GM21360 (cell line): ENCODE results near the gene ARNT2.

Experiments used
- ATAC-seq: cut with Tn5 transposase; IDR thresholded peaks from one replicate; pipeline ENCODE4 v1.9.1; 2021; ENCODE audit warnings: mild to moderate bottlenecking, moderate library complexity; ENCODE audit not compliant: unreplicated experiment

The ARNT2 gene

GRCh38 chr15:80405970-80406369 is 1.8 kb downstream of the ARNT2 start:
- no peak for ATAC-seq

GRCh38 chr15:80411788-80412288 is 7.7 kb downstream of the ARNT2 start:
- ATAC-seq, result no peak

- ATAC-seq, result no peak
Measured at GRCh38 chr15:80414546-80415357, 10.6 kb downstream of the ARNT2 start.

GRCh38 chr15:80415358-80415670 is 11.1 kb downstream of the ARNT2 start:
- no peak for ATAC-seq

GRCh38 chr15:80416702-80417101 is 12.5 kb downstream of the ARNT2 start:
- ATAC-seq, result no peak

GRCh38 chr15:80418892-80419537 is 14.8 kb downstream of the ARNT2 start:
- ATAC-seq, result no peak

GRCh38 chr15:80419546-80419945 is 15.4 kb downstream of the ARNT2 start:
- ATAC-seq, result no peak

GRCh38 chr15:80420658-80421057 is 16.5 kb downstream of the ARNT2 start:
- ATAC-seq, result no peak

GRCh38 chr15:80423215-80423614 is 19.0 kb downstream of the ARNT2 start:
- no peak for ATAC-seq

GRCh38 chr15:80424381-80424780 is 20.2 kb downstream of the ARNT2 start:
- ATAC-seq, result no peak

GRCh38 chr15:80426316-80426715 is 22.1 kb downstream of the ARNT2 start:
- ATAC-seq, result no peak

GRCh38 chr15:80429964-80430363 is 25.8 kb downstream of the ARNT2 start:
- ATAC-seq, result no peak

GRCh38 chr15:80431635-80432344 is 27.6 kb downstream of the ARNT2 start:
- ATAC-seq, result no peak

- no peak for ATAC-seq
Measured at GRCh38 chr15:80432345-80432702, 28.1 kb downstream of the ARNT2 start.

- ATAC-seq, result no peak
Measured at GRCh38 chr15:80433836-80434235, 29.7 kb downstream of the ARNT2 start.

GRCh38 chr15:80434926-80435720 is 30.9 kb downstream of the ARNT2 start:
- ATAC-seq, result no peak

GRCh38 chr15:80436511-80437307 is 32.5 kb downstream of the ARNT2 start:
- no peak for ATAC-seq

GRCh38 chr15:80437334-80437891 is 33.2 kb downstream of the ARNT2 start:
- ATAC-seq, result no peak

GRCh38 chr15:80439140-80439539 is 35.0 kb downstream of the ARNT2 start:
- no peak for ATAC-seq

- ATAC-seq, result no peak
Measured at GRCh38 chr15:80440024-80440423, 35.8 kb downstream of the ARNT2 start.
